Immature natural killer cell (primary cell): ENCODE data around the gene EEF1G. TPM values are rescaled to one million over a fixed set of nuclear protein-coding genes. Genes with fewer than 3 reads are reported as not detected.

Experiments used
- DNase-seq, 3 donors: peaks; one replicate each; pipeline ENCODE4 v3.0.0; 2022; ENCODE audit warnings: mixed read lengths in 1 of 3
- H3K27ac Mint-ChIP-seq, 6 donors: one replicate each; pipeline ENCODE4 v1.8.0; 2020; ENCODE audit warnings: mixed read lengths in 6 of 6, mild to moderate bottlenecking in 5 of 6, inconsistent platforms in 4 of 6, moderate library complexity in 3 of 6
- H3K27me3 Mint-ChIP-seq, 3 donors: one replicate each; pipeline ENCODE4 v1.8.0; 2020 to 2021; ENCODE audit warnings: low read depth in 3 of 3, mild to moderate bottlenecking in 3 of 3, mixed read lengths in 3 of 3, moderate library complexity in 3 of 3, inconsistent platforms in 1 of 3
- H3K36me3 Mint-ChIP-seq, 3 donors: one replicate each; pipeline ENCODE4 v1.8.0; 2020; ENCODE audit warnings: mixed read lengths in 3 of 3, inconsistent platforms in 2 of 3, mild to moderate bottlenecking in 2 of 3
- H3K4me1 Mint-ChIP-seq, 2 donors: one replicate each; pipeline ENCODE4 v1.8.0; 2020; ENCODE audit warnings: inconsistent platforms in 2 of 2, mild to moderate bottlenecking in 2 of 2, mixed read lengths in 2 of 2, moderate library complexity in 1 of 2
- H3K4me3 Mint-ChIP-seq, 5 donors: one replicate each; pipeline ENCODE4 v1.8.0; 2020; ENCODE audit warnings: mild to moderate bottlenecking in 5 of 5, mixed read lengths in 5 of 5, inconsistent platforms in 3 of 5, moderate library complexity in 3 of 5
- H3K9me3 Mint-ChIP-seq, 6 donors: one replicate each; pipeline ENCODE4 v1.8.0; 2020; ENCODE audit warnings: mild to moderate bottlenecking in 6 of 6, mixed read lengths in 6 of 6, inconsistent platforms in 4 of 6, moderate library complexity in 3 of 6
- polyA plus RNA-seq, 3 donors: library from polyadenylated mRNA; unstranded; fragments of 300-500 nt; fragmentation: Illumina TruSeq; gene quantifications; one replicate each; pipeline ENCODE4 v1.2.3, GENCODE V29; 2021

EEF1G gene
- polyA plus RNA-seq, 3 donors from 2014 or later: 628 to 849 (median 821) TPM

- Mint-ChIP-seq H3K4me1 (peaks cover 22 to 31% of the 10 kb centered on the region in 2 donors), H3K36me3 (peaks cover 5 to 18% (median 11%) of the 10 kb centered on the region in 3 donors), H3K27ac (peak overlapping the region; percentile 94 to 99 (median 96)), H3K4me3 (peak overlapping the region; percentile 93 to 99 (median 94)), H3K9me3 (no peaks in the 10 kb centered on the region), H3K27me3 (peaks cover 0 to 9% (median 3%) of the 10 kb centered on the region in 3 donors)
- DNase-seq: no peak
These were observed 37.4 kb upstream of the EEF1G start for GRCh38 chr11:62610814-62611704.

- H3K27ac Mint-ChIP-seq: peak overlapping the region; percentile 64 to 98 (median 80)
- H3K9me3 Mint-ChIP-seq: no peaks in the 10 kb centered on the region
- H3K4me1 Mint-ChIP-seq: peaks cover 22 to 31% of the 10 kb centered on the region in 2 donors
- peaks cover 0 to 9% (median 3%) of the 10 kb centered on the region in 3 donors for H3K27me3 Mint-ChIP-seq
- H3K36me3 Mint-ChIP-seq: peaks cover 5 to 19% (median 11%) of the 10 kb centered on the region in 3 donors
- peak overlapping the region; percentile 44 to 73 (median 66) for H3K4me3 Mint-ChIP-seq
- DNase-seq: no peak
These were observed 36.7 kb upstream of the EEF1G start for GRCh38 chr11:62610403-62610802.

- Mint-ChIP-seq H3K27ac (peak overlapping the region in 3 of 6 donors; percentile 13 to 39 (median 34)), H3K36me3 (peaks cover 5 to 22% (median 16%) of the 10 kb centered on the region in 3 donors), H3K9me3 (no peaks in the 10 kb centered on the region), H3K4me3 (peak overlapping the region in 1 of 5 donors; percentile 25), H3K27me3 (peaks cover 0 to 9% (median 3%) of the 10 kb centered on the region in 3 donors), H3K4me1 (peaks cover 22 to 34% of the 10 kb centered on the region in 2 donors)
- DNase-seq: no peak
These were observed 35.1 kb upstream of the EEF1G start for GRCh38 chr11:62608776-62609175.

- peaks cover 0 to 7% (median 3%) of the 10 kb centered on the region in 3 donors for H3K27me3 Mint-ChIP-seq
- H3K27ac Mint-ChIP-seq: peak overlapping the region in 1 of 6 donors; percentile 72
- peaks cover 5 to 28% (median 22%) of the 10 kb centered on the region in 3 donors for H3K36me3 Mint-ChIP-seq
- H3K4me1 Mint-ChIP-seq: peaks cover 31 to 38% of the 10 kb centered on the region in 2 donors
- H3K9me3 Mint-ChIP-seq: no peaks in the 10 kb centered on the region
- no peak overlapping the region for H3K4me3 Mint-ChIP-seq
- DNase-seq: no peak
These were observed 34.0 kb upstream of the EEF1G start for GRCh38 chr11:62607714-62608113.

- Mint-ChIP-seq H3K27me3 (peaks cover 5 to 7% (median 6%) of the 10 kb centered on the region in 3 donors), H3K36me3 (peaks cover 5 to 31% (median 25%) of the 10 kb centered on the region in 3 donors), H3K4me3 (no peak overlapping the region), H3K27ac (no peak overlapping the region), H3K9me3 (no peaks in the 10 kb centered on the region), H3K4me1 (peaks cover 27 to 34% of the 10 kb centered on the region in 2 donors)
- DNase-seq: no peak
These were observed 32.2 kb upstream of the EEF1G start for GRCh38 chr11:62605902-62606301.

GRCh38 chr11:62605467-62605866, 31.8 kb upstream of the EEF1G start:
- Mint-ChIP-seq H3K27ac (no peak overlapping the region), H3K36me3 (peaks cover 4 to 31% (median 25%) of the 10 kb centered on the region in 3 donors), H3K4me3 (no peak overlapping the region), H3K4me1 (peaks cover 30 to 35% of the 10 kb centered on the region in 2 donors), H3K9me3 (no peaks in the 10 kb centered on the region), H3K27me3 (peaks cover 5 to 7% (median 6%) of the 10 kb centered on the region in 3 donors)
- DNase-seq: no peak

- peak overlapping the region in 1 of 6 donors; percentile 61 for H3K27ac Mint-ChIP-seq
- H3K4me3 Mint-ChIP-seq: peak overlapping the region in 1 of 5 donors; percentile 61
- peaks cover 4 to 10% (median 5%) of the 10 kb centered on the region in 3 donors for H3K27me3 Mint-ChIP-seq
- H3K36me3 Mint-ChIP-seq: peaks cover under 1 to 29% (median 28%) of the 10 kb centered on the region in 3 donors
- peaks cover 33 to 38% of the 10 kb centered on the region in 2 donors for H3K4me1 Mint-ChIP-seq
- H3K9me3 Mint-ChIP-seq: no peaks in the 10 kb centered on the region
- DNase-seq: no peak
These were observed 30.9 kb upstream of the EEF1G start for GRCh38 chr11:62604460-62605120.

GRCh38 chr11:62603776-62604299, 30.1 kb upstream of the EEF1G start:
- Mint-ChIP-seq H3K4me3 (peak overlapping the region in 4 of 5 donors; percentile 64 to 82 (median 80)), H3K4me1 (peaks cover 41 to 44% of the 10 kb centered on the region in 2 donors), H3K27me3 (peaks cover 9 to 10% (median 10%) of the 10 kb centered on the region in 3 donors), H3K9me3 (no peaks in the 10 kb centered on the region), H3K27ac (peak overlapping the region in 5 of 6 donors; percentile 42 to 73 (median 61)), H3K36me3 (peaks cover 8 to 37% (median 35%) of the 10 kb centered on the region in 3 donors)
- DNase-seq: no peak

GRCh38 chr11:62603072-62603408, 29.3 kb upstream of the EEF1G start:
- Mint-ChIP-seq H3K4me1 (peaks cover 48 to 49% of the 10 kb centered on the region in 2 donors), H3K36me3 (peaks cover 14 to 43% (median 41%) of the 10 kb centered on the region in 3 donors), H3K27ac (peak overlapping the region in 5 of 6 donors; percentile 17 to 78 (median 65))

GRCh38 chr11:62602141-62603071, 28.7 kb upstream of the EEF1G start:
- Mint-ChIP-seq H3K27ac (peak overlapping the region; percentile 77 to 99 (median 92)), H3K4me1 (peaks cover 49 to 55% of the 10 kb centered on the region in 2 donors), H3K27me3 (peaks cover 10 to 11% (median 11%) of the 10 kb centered on the region in 3 donors), H3K4me3 (peak overlapping the region; percentile 92 to 99 (median 97)), H3K36me3 (peaks cover 18 to 42% (median 35%) of the 10 kb centered on the region in 3 donors), H3K9me3 (no peaks in the 10 kb centered on the region)
- no peak for DNase-seq

More at GRCh38 chr11:62603072-62603408, 29.3 kb upstream of the EEF1G start:
- Mint-ChIP-seq H3K9me3 (no peaks in the 10 kb centered on the region), H3K4me3 (peak overlapping the region; percentile 64 to 82 (median 78)), H3K27me3 (peaks cover 10 to 11% (median 11%) of the 10 kb centered on the region in 3 donors)
- DNase-seq: no peak

- peak; percentile 100 for DNase-seq
- Mint-ChIP-seq H3K36me3 (peaks cover 22 to 45% (median 35%) of the 10 kb centered on the region in 3 donors), H3K9me3 (no peaks in the 10 kb centered on the region), H3K27me3 (peaks cover 9 to 11% (median 10%) of the 10 kb centered on the region in 3 donors), H3K4me3 (peak within 1 kb of the TSS; percentile 92 to 99 (median 97)), H3K27ac (peak within 1 kb of the TSS; percentile 93 to 99 (median 97)), H3K4me1 (peaks cover 52 to 59% of the 10 kb centered on the region in 2 donors)
These were observed 27.9 kb upstream of the EEF1G start, which contains the start of gene MTA2 for GRCh38 chr11:62601372-62602140. Gene MTA2 (minus strand): TSS chr11:62601865. CDS start chr11:62601450, 415 bp downstream.

- no peaks in the 10 kb centered on the region for H3K9me3 Mint-ChIP-seq
- H3K36me3 Mint-ChIP-seq: peaks cover 22 to 43% (median 32%) of the 10 kb centered on the region in 3 donors
- peak overlapping the region; percentile 93 to 99 (median 97) for H3K27ac Mint-ChIP-seq
- H3K4me1 Mint-ChIP-seq: peaks cover 52 to 59% of the 10 kb centered on the region in 2 donors
- peak in 1 of 3 donors; percentile 49 for DNase-seq
- peaks cover 9 to 11% (median 10%) of the 10 kb centered on the region in 3 donors for H3K27me3 Mint-ChIP-seq
- H3K4me3 Mint-ChIP-seq: peak overlapping the region; percentile 92 to 99 (median 97)
These were observed 27.4 kb upstream of the EEF1G start for GRCh38 chr11:62601122-62601371.
